ENCODE measurements around the gene SYCN.

- TF ChIP-seq CTCF (IDR thresholded peaks at IDR 0.05) (no peak), POLR2A (IDR thresholded peaks at IDR 0.05) (no peak)
Measured at GRCh38 chr19:39251846-39252245, 47.8 kb upstream of the SYCN start.

All from lower leg skin (tissue), 3 donors.